ENCODE data around the gene CROCC2. TPM values are rescaled to one million over a fixed set of nuclear protein-coding genes. Genes with fewer than 3 reads are reported as not detected.

The CROCC2 gene
- total and polyA plus RNA-seq, 2 of the 13 experiments (the other 11 are each of a cell fraction or from before 2014, with no cell fraction given) = not detected

DNA sequence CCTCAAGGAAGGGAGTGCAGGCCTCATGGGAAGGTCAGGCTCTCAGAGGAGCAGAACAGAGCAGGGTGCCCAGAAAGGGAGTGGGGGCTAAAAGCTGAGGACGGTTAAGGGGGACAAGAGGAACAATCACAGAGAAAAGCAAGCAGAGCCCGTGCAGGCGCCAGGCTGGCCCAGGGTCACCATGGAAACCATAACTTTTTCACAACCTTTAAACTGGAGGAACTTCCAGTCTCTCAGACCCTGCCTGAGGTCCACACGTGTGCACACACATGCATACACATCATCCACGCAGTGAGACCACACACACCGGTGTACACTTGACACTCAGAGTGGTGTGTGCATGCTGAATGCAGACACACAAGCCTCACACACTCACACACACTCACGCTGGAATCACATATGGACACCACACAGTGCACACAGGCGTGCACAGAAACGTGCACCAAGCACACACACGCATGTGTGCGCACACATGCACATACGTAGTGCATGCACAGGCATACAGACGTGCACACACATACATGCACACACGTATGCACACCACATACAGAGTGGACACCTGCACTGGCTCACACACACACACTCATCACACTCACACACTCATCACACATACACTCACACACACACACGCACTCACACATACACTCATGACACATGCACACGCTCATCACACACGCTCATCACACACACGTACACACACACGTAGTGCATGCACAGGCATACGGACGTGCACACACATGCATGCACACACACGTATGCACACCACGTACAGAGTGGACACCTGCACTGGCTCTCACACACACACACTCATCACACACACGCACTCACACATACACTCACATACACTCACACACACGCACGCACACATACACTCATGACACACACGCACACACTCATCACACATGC, 55.1 kb downstream of the CROCC2 start (continued):
- peak; percentile 38; the same call in 1 of the 2 replicates for TF ChIP-seq TRIM24 (CRISPR knock-in tag; IDR thresholded peaks at IDR 0.05)
- no peak for TF ChIP-seq ZNF30 (CRISPR knock-in tag; IDR thresholded peaks at IDR 0.05)
- TF ChIP-seq, protein P1, sequence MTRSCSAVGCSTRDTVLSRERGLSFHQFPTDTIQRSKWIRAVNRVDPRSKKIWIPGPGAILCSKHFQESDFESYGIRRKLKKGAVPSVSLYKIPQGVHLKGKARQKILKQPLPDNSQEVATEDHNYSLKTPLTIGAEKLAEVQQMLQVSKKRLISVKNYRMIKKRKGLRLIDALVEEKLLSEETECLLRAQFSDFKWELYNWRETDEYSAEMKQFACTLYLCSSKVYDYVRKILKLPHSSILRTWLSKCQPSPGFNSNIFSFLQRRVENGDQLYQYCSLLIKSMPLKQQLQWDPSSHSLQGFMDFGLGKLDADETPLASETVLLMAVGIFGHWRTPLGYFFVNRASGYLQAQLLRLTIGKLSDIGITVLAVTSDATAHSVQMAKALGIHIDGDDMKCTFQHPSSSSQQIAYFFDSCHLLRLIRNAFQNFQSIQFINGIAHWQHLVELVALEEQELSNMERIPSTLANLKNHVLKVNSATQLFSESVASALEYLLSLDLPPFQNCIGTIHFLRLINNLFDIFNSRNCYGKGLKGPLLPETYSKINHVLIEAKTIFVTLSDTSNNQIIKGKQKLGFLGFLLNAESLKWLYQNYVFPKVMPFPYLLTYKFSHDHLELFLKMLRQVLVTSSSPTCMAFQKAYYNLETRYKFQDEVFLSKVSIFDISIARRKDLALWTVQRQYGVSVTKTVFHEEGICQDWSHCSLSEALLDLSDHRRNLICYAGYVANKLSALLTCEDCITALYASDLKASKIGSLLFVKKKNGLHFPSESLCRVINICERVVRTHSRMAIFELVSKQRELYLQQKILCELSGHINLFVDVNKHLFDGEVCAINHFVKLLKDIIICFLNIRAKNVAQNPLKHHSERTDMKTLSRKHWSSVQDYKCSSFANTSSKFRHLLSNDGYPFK (CRISPR knock-in tag; IDR thresholded peaks at IDR 0.05; ENCODE audit: borderline replicate concordance) = peak; percentile 66; the same call in 1 of the 2 replicates
- peak; percentile 53; the same call in 1 of the 2 replicates for TF ChIP-seq ZBTB2 (CRISPR knock-in tag; IDR thresholded peaks at IDR 0.05; ENCODE audit: low read depth)
- 0 out of 2 replicates have a peak, but pooled peaks have one; percentile 6 for TF ChIP-seq FOXK1 (CRISPR knock-in tag; IDR thresholded peaks at IDR 0.05; ENCODE audit: borderline replicate concordance, low read depth)
- TF ChIP-seq, protein P2, sequence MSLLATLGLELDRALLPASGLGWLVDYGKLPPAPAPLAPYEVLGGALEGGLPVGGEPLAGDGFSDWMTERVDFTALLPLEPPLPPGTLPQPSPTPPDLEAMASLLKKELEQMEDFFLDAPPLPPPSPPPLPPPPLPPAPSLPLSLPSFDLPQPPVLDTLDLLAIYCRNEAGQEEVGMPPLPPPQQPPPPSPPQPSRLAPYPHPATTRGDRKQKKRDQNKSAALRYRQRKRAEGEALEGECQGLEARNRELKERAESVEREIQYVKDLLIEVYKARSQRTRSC (CRISPR knock-in tag; IDR thresholded peaks at IDR 0.05; ENCODE audit: low read depth) = 0 out of 2 replicates have a peak, but pooled peaks have one; percentile 27
- TF ChIP-seq ZNF589 (CRISPR knock-in tag; conservative IDR thresholded peaks at IDR 0.05) = peak; percentile 71
- TF ChIP-seq ZNF451 (CRISPR knock-in tag; IDR thresholded peaks at IDR 0.05) = peak; percentile 21; the same call in 1 of the 2 replicates
- TF ChIP-seq, protein P3, sequence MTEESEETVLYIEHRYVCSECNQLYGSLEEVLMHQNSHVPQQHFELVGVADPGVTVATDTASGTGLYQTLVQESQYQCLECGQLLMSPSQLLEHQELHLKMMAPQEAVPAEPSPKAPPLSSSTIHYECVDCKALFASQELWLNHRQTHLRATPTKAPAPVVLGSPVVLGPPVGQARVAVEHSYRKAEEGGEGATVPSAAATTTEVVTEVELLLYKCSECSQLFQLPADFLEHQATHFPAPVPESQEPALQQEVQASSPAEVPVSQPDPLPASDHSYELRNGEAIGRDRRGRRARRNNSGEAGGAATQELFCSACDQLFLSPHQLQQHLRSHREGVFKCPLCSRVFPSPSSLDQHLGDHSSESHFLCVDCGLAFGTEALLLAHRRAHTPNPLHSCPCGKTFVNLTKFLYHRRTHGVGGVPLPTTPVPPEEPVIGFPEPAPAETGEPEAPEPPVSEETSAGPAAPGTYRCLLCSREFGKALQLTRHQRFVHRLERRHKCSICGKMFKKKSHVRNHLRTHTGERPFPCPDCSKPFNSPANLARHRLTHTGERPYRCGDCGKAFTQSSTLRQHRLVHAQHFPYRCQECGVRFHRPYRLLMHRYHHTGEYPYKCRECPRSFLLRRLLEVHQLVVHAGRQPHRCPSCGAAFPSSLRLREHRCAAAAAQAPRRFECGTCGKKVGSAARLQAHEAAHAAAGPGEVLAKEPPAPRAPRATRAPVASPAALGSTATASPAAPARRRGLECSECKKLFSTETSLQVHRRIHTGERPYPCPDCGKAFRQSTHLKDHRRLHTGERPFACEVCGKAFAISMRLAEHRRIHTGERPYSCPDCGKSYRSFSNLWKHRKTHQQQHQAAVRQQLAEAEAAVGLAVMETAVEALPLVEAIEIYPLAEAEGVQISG (CRISPR knock-in tag; IDR thresholded peaks at IDR 0.05) = peak; percentile 7; the same call in 1 of the 2 replicates
- no peak for TF ChIP-seq ZKSCAN5 (CRISPR knock-in tag; IDR thresholded peaks at IDR 0.05)
- TF ChIP-seq RXRA (CRISPR knock-in tag; IDR thresholded peaks at IDR 0.05) = 0 out of 2 replicates have a peak, but pooled peaks have one; percentile 45
- TF ChIP-seq CHD4 (IDR thresholded peaks at IDR 0.05; ENCODE audit: borderline replicate concordance, low read length) = peak; percentile 72
- no peak for TF ChIP-seq MAF1 (CRISPR knock-in tag; IDR thresholded peaks at IDR 0.05; ENCODE audit: borderline replicate concordance)
- TF ChIP-seq KDM2A (CRISPR knock-in tag; IDR thresholded peaks at IDR 0.05; ENCODE audit: borderline replicate concordance, low read depth) = 0 out of 2 replicates have a peak, but pooled peaks have one; percentile 7
- TF ChIP-seq ZNF780A (CRISPR knock-in tag; IDR thresholded peaks at IDR 0.05) = peak; percentile 77

Measured in HepG2 (cell line).